HEK293 (cell line): Measurements from ENCODE around the gene SYNGAP1.

Source experiments
- CTCF ChIA-PET: fragments of 350-600 bp; formaldehyde crosslinking; extraction: SDS; loops from one replicate; lab custom pipeline; 2021; ENCODE audit warnings: antibody characterized with exemption; lab: Yijun Ruan, JAX
- POLR2A ChIA-PET: fragments of 300-600 bp; formaldehyde crosslinking; extraction: SDS; loops from one replicate; lab custom pipeline; 2020; ENCODE audit warnings: antibody characterized with exemption, inconsistent platforms; lab: Yijun Ruan, JAX
- H3K27ac ChIP-seq: fragments of 200-500 bp; sonication (Bioruptor generic); 2 replicates; pipeline ENCODE4 v1.5.1; 2014; ENCODE audit warnings: low read depth, low read length, control low read depth, inconsistent platforms; ENCODE audit errors: extremely low read depth
- H3K36me3 ChIP-seq, 2 experiments: fragments of 200-500 bp in 1 of 2; sonication (Bioruptor generic) in 1 of 2; 1 replicate in 1 of 2; 2 replicates in 1 of 2; pipeline ENCODE4 v1.5.1; 2014 to 2017; ENCODE audit warnings: inconsistent platforms in 2 of 2, low read length in 2 of 2; ENCODE audit not compliant: control insufficient read depth in 2 of 2, insufficient read depth in 1 of 2
- H3K4me1 ChIP-seq: fragments of 200-500 bp; sonication (Bioruptor generic); 2 replicates; pipeline ENCODE4 v1.5.1; 2014; ENCODE audit warnings: mild to moderate bottlenecking, low read length, inconsistent platforms; ENCODE audit not compliant: control insufficient read depth, insufficient read depth
- H3K4me3 ChIP-seq: 2 replicates; pipeline ENCODE4 v1.5.1; 2011; ENCODE audit warnings: low read depth, mild to moderate bottlenecking, control low read depth, low read length, moderate library complexity
- H3K9me3 ChIP-seq: fragments of 200-500 bp; sonication (Bioruptor generic); 2 replicates; pipeline ENCODE4 v1.5.1; 2014; ENCODE audit warnings: low read depth, low read length, inconsistent platforms; ENCODE audit not compliant: control insufficient read depth, insufficient read depth
- GFI1B ChIP-seq: fragments of 450-650 bp; formaldehyde crosslinking; IDR thresholded peaks from 2 replicates; pipeline ENCODE4 v1.5.1; 2016; ENCODE audit warnings: missing biosample characterization, missing genetic modification characterization
- KLF1 ChIP-seq: fragments of 450-650 bp; formaldehyde crosslinking; IDR thresholded peaks from 2 replicates; pipeline ENCODE4 v1.5.1; 2016; ENCODE audit warnings: missing biosample characterization, missing genetic modification characterization
- PRDM1 ChIP-seq: fragments of 450-650 bp; formaldehyde crosslinking; IDR thresholded peaks from 2 replicates; pipeline ENCODE4; 2016; ENCODE audit warnings: missing biosample characterization, missing genetic modification characterization
- ZBTB6 ChIP-seq: fragments of 450-650 bp; formaldehyde crosslinking; IDR thresholded peaks from 2 replicates; pipeline ENCODE4 v1.5.1; 2017; ENCODE audit warnings: missing biosample characterization, missing genetic modification characterization
- ZEB2 ChIP-seq: fragments of 450-650 bp; formaldehyde crosslinking; IDR thresholded peaks from 2 replicates; pipeline ENCODE4 v1.5.1; 2016; ENCODE audit warnings: missing biosample characterization, missing genetic modification characterization
- ZFHX2 ChIP-seq: fragments of 450-650 bp; formaldehyde crosslinking; conservative IDR thresholded peaks from 2 replicates; pipeline ENCODE4 v1.5.1; 2016; ENCODE audit warnings: missing biosample characterization, missing genetic modification characterization
- ZFP41 ChIP-seq: fragments of 450-650 bp; formaldehyde crosslinking; IDR thresholded peaks from 2 replicates; pipeline ENCODE4 v1.5.1; 2016; ENCODE audit warnings: missing biosample characterization, missing genetic modification characterization, borderline replicate concordance
- ZNF2 ChIP-seq: fragments of 450-650 bp; formaldehyde crosslinking; IDR thresholded peaks from 2 replicates; pipeline ENCODE4 v1.5.1; 2016; ENCODE audit warnings: missing biosample characterization, missing genetic modification characterization
- ZNF239 ChIP-seq: fragments of 450-650 bp; formaldehyde crosslinking; IDR thresholded peaks from 2 replicates; pipeline ENCODE4 v1.5.1; 2016; ENCODE audit warnings: missing biosample characterization, missing genetic modification characterization
- ZNF292 ChIP-seq: fragments of 450-650 bp; formaldehyde crosslinking; IDR thresholded peaks from 2 replicates; pipeline ENCODE4 v1.5.1; 2016; ENCODE audit warnings: low read depth, missing biosample characterization, missing genetic modification characterization, borderline replicate concordance
- ZNF416 ChIP-seq: fragments of 450-650 bp; formaldehyde crosslinking; IDR thresholded peaks from 2 replicates; pipeline ENCODE4 v1.5.1; 2016; ENCODE audit warnings: missing biosample characterization, missing genetic modification characterization
- ZNF426 ChIP-seq: fragments of 450-650 bp; formaldehyde crosslinking; IDR thresholded peaks from 2 replicates; pipeline ENCODE4 v1.5.1; 2017; ENCODE audit warnings: missing biosample characterization, missing genetic modification characterization, mild to moderate bottlenecking, inconsistent platforms, moderate library complexity
- ZNF488 ChIP-seq: fragments of 450-650 bp; formaldehyde crosslinking; IDR thresholded peaks from 2 replicates; pipeline ENCODE4 v1.5.1; 2016; ENCODE audit warnings: missing biosample characterization, missing genetic modification characterization
- ZNF501 ChIP-seq: fragments of 450-650 bp; formaldehyde crosslinking; IDR thresholded peaks from 2 replicates; pipeline ENCODE4 v1.5.1; 2016; ENCODE audit warnings: missing biosample characterization, missing genetic modification characterization
- ZNF510 ChIP-seq: fragments of 450-650 bp; formaldehyde crosslinking; IDR thresholded peaks from 2 replicates; pipeline ENCODE4 v1.5.1; 2018; ENCODE audit warnings: mild to moderate bottlenecking, missing genetic modification characterization, missing biosample characterization; ENCODE audit not compliant: insufficient replicate concordance
- ZNF558 ChIP-seq: fragments of 450-650 bp; formaldehyde crosslinking; IDR thresholded peaks from 2 replicates; pipeline ENCODE4 v1.5.1; 2016; ENCODE audit warnings: missing biosample characterization, missing genetic modification characterization
- ZNF571 ChIP-seq: fragments of 450-650 bp; formaldehyde crosslinking; IDR thresholded peaks from 2 replicates; pipeline ENCODE4 v1.5.0; 2017; ENCODE audit warnings: missing biosample characterization, missing genetic modification characterization
- ZNF621 ChIP-seq: fragments of 450-650 bp; formaldehyde crosslinking; IDR thresholded peaks from 2 replicates; pipeline ENCODE4 v1.5.1; 2017; ENCODE audit warnings: missing biosample characterization, missing genetic modification characterization
- ZNF624 ChIP-seq: fragments of 450-650 bp; formaldehyde crosslinking; IDR thresholded peaks from 2 replicates; pipeline ENCODE4 v1.5.1; 2017; ENCODE audit warnings: missing biosample characterization, missing genetic modification characterization
- ZNF629 ChIP-seq: fragments of 450-650 bp; formaldehyde crosslinking; IDR thresholded peaks from 2 replicates; pipeline ENCODE4 v1.5.1; 2017; ENCODE audit warnings: missing biosample characterization, missing genetic modification characterization
- ZNF654 ChIP-seq: fragments of 450-650 bp; formaldehyde crosslinking; IDR thresholded peaks from 2 replicates; pipeline ENCODE4 v1.5.1; 2016; ENCODE audit warnings: low read depth, missing biosample characterization, missing genetic modification characterization
- TF ChIP-seq, protein P1 (sequence below): fragments of 450-650 bp; formaldehyde crosslinking; IDR thresholded peaks from 2 replicates; pipeline ENCODE4 v1.5.1; 2016; ENCODE audit warnings: missing biosample characterization, missing genetic modification characterization, borderline replicate concordance
- TF ChIP-seq, protein P2 (sequence below): fragments of 450-650 bp; formaldehyde crosslinking; IDR thresholded peaks from 2 replicates; pipeline ENCODE4 v1.5.1; 2017; ENCODE audit warnings: missing biosample characterization, missing genetic modification characterization
- TF ChIP-seq, protein P3 (sequence below): fragments of 450-650 bp; formaldehyde crosslinking; IDR thresholded peaks from 2 replicates; pipeline ENCODE4 v1.5.1; 2016; ENCODE audit warnings: missing biosample characterization, missing genetic modification characterization
- TF ChIP-seq, protein P4 (sequence below): fragments of 450-650 bp; formaldehyde crosslinking; IDR thresholded peaks from 2 replicates; pipeline ENCODE4 v1.5.1; 2017; ENCODE audit warnings: missing biosample characterization, missing genetic modification characterization

Gene SYNGAP1

GRCh38 chr6:33433001-33433543, 13.2 kb downstream of the SYNGAP1 start (continued):
- TF ChIP-seq, protein P1, sequence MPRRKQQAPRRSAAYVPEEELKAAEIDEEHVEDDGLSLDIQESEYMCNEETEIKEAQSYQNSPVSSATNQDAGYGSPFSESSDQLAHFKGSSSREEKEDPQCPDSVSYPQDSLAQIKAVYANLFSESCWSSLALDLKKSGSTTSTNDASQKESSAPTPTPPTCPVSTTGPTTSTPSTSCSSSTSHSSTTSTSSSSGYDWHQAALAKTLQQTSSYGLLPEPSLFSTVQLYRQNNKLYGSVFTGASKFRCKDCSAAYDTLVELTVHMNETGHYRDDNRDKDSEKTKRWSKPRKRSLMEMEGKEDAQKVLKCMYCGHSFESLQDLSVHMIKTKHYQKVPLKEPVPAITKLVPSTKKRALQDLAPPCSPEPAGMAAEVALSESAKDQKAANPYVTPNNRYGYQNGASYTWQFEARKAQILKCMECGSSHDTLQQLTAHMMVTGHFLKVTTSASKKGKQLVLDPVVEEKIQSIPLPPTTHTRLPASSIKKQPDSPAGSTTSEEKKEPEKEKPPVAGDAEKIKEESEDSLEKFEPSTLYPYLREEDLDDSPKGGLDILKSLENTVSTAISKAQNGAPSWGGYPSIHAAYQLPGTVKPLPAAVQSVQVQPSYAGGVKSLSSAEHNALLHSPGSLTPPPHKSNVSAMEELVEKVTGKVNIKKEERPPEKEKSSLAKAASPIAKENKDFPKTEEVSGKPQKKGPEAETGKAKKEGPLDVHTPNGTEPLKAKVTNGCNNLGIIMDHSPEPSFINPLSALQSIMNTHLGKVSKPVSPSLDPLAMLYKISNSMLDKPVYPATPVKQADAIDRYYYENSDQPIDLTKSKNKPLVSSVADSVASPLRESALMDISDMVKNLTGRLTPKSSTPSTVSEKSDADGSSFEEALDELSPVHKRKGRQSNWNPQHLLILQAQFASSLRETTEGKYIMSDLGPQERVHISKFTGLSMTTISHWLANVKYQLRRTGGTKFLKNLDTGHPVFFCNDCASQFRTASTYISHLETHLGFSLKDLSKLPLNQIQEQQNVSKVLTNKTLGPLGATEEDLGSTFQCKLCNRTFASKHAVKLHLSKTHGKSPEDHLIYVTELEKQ (tag by site-specific recombination): no peak
- no peak for TF ChIP-seq ZNF2 (tag by site-specific recombination)
- TF ChIP-seq ZNF654 (tag by site-specific recombination): no peak
- TF ChIP-seq ZFP41 (tag by site-specific recombination): no peak
- TF ChIP-seq ZFHX2: peak; percentile 81
- TF ChIP-seq ZNF558 (tag by site-specific recombination): no peak
- TF ChIP-seq ZNF239 (tag by site-specific recombination): no peak
- TF ChIP-seq ZBTB6 (tag by site-specific recombination): no peak
- no peak for TF ChIP-seq KLF1 (tag by site-specific recombination)
- TF ChIP-seq ZNF416 (tag by site-specific recombination): no peak
- no peak for TF ChIP-seq GFI1B (tag by site-specific recombination)
- TF ChIP-seq ZNF426 (tag by site-specific recombination): no peak
- no peak for TF ChIP-seq ZNF292 (tag by site-specific recombination)

GRCh38 chr6:33433544-33434191, 13.8 kb downstream of the SYNGAP1 start:
- H3K4me3 ChIP-seq: no peak overlapping the region
- peaks cover 10% of the 10 kb centered on the region for H3K4me1 ChIP-seq
- no peak overlapping the region for H3K27ac ChIP-seq
- POLR2A ChIA-PET: interaction anchor here (1.0 to 1.3 kb wide), 2 partner anchors 8 to 21 kb away, joined by 3 to 5 read pairs; partner anchors contain the start of gene ZBTB9
- no peaks in the 10 kb centered on the region for H3K9me3 ChIP-seq
- CTCF ChIA-PET: interaction anchor here (0.7 to 1.5 kb wide), 3 partner anchors 14 to 708 kb away, joined by 3 to 6 read pairs (median 4); partner anchors contain the start of gene SYNGAP1
- peaks cover 8 to 34% of the 10 kb centered on the region in 2 experiments; a peak in 2 of 3 replicates for H3K36me3 ChIP-seq
- no peak for TF ChIP-seq ZNF629 (tag by site-specific recombination)
- no peak for TF ChIP-seq ZNF501 (tag by site-specific recombination)
- TF ChIP-seq, protein P2, sequence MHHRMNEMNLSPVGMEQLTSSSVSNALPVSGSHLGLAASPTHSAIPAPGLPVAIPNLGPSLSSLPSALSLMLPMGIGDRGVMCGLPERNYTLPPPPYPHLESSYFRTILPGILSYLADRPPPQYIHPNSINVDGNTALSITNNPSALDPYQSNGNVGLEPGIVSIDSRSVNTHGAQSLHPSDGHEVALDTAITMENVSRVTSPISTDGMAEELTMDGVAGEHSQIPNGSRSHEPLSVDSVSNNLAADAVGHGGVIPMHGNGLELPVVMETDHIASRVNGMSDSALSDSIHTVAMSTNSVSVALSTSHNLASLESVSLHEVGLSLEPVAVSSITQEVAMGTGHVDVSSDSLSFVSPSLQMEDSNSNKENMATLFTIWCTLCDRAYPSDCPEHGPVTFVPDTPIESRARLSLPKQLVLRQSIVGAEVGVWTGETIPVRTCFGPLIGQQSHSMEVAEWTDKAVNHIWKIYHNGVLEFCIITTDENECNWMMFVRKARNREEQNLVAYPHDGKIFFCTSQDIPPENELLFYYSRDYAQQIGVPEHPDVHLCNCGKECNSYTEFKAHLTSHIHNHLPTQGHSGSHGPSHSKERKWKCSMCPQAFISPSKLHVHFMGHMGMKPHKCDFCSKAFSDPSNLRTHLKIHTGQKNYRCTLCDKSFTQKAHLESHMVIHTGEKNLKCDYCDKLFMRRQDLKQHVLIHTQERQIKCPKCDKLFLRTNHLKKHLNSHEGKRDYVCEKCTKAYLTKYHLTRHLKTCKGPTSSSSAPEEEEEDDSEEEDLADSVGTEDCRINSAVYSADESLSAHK (tag by site-specific recombination): no peak
- TF ChIP-seq ZNF621 (tag by site-specific recombination): no peak
- peak; percentile 88 for TF ChIP-seq PRDM1 (tag by site-specific recombination)
- no peak for TF ChIP-seq ZEB2 (tag by site-specific recombination)
- TF ChIP-seq, protein P3, sequence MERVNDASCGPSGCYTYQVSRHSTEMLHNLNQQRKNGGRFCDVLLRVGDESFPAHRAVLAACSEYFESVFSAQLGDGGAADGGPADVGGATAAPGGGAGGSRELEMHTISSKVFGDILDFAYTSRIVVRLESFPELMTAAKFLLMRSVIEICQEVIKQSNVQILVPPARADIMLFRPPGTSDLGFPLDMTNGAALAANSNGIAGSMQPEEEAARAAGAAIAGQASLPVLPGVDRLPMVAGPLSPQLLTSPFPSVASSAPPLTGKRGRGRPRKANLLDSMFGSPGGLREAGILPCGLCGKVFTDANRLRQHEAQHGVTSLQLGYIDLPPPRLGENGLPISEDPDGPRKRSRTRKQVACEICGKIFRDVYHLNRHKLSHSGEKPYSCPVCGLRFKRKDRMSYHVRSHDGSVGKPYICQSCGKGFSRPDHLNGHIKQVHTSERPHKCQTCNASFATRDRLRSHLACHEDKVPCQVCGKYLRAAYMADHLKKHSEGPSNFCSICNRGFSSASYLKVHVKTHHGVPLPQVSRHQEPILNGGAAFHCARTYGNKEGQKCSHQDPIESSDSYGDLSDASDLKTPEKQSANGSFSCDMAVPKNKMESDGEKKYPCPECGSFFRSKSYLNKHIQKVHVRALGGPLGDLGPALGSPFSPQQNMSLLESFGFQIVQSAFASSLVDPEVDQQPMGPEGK (tag by site-specific recombination): no peak
- no peak for TF ChIP-seq ZNF488 (tag by site-specific recombination)
- no peak for TF ChIP-seq ZNF510 (tag by site-specific recombination)
- TF ChIP-seq, protein P4, sequence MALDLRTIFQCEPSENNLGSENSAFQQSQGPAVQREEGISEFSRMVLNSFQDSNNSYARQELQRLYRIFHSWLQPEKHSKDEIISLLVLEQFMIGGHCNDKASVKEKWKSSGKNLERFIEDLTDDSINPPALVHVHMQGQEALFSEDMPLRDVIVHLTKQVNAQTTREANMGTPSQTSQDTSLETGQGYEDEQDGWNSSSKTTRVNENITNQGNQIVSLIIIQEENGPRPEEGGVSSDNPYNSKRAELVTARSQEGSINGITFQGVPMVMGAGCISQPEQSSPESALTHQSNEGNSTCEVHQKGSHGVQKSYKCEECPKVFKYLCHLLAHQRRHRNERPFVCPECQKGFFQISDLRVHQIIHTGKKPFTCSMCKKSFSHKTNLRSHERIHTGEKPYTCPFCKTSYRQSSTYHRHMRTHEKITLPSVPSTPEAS: no peak
- TF ChIP-seq ZNF624 (tag by site-specific recombination): no peak
- peak; percentile 70; the same call in 1 of the 2 replicates for TF ChIP-seq ZNF571 (tag by site-specific recombination)
